SK-N-SH treated with all-trans-retinoic acid at 6 μM for 48 hours (cell line): ENCODE data around the gene HM13.

Experiments
- ARNTL ChIP-seq: fragments of 450-650 bp; formaldehyde crosslinking; IDR thresholded peaks from 2 replicates; pipeline ENCODE4 v1.5.0; 2020; ENCODE audit warnings: low read depth, mild to moderate bottlenecking, moderate library complexity, borderline replicate concordance
- PATZ1 ChIP-seq: fragments of 250-450 bp; sonication (Bioruptor Pico); IDR thresholded peaks from 2 replicates; pipeline ENCODE4 v1.8.0; 2020; ENCODE audit warnings: mild to moderate bottlenecking, moderate library complexity, borderline replicate concordance
- TSHZ2 ChIP-seq: fragments of 250-450 bp; sonication (Bioruptor Pico); IDR thresholded peaks from 2 replicates; pipeline ENCODE4 v1.5.0; 2020; ENCODE audit warnings: mild to moderate bottlenecking, moderate library complexity
- TF ChIP-seq, protein P1 (sequence below): fragments of 250-450 bp; sonication (Bioruptor Pico); IDR thresholded peaks from 2 replicates; pipeline ENCODE4 v1.5.1; 2020; ENCODE audit warnings: low read depth, mild to moderate bottlenecking, moderate library complexity

DNA sequence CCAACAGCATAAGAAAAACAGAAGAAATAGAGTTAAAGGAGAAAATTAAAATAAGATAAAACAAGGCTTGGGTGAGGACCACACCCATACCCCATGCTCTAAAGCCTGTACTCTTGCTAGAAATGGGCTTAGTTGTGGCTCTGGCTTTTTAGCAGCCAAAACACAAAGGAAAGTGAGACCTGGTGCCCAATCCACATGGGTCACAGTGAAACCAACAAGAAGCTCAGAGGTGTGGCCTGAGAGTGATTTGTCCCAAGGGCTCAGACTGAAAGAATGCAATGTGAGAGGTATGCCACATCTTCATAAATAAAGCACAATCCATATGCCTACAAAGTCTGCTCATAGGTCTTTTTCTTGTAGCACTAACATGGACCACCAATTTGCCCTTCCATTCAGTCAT, 21.1 kb downstream of the HM13 start:
- TF ChIP-seq TSHZ2 (CRISPR knock-in tag), result no peak
- TF ChIP-seq, protein P1, sequence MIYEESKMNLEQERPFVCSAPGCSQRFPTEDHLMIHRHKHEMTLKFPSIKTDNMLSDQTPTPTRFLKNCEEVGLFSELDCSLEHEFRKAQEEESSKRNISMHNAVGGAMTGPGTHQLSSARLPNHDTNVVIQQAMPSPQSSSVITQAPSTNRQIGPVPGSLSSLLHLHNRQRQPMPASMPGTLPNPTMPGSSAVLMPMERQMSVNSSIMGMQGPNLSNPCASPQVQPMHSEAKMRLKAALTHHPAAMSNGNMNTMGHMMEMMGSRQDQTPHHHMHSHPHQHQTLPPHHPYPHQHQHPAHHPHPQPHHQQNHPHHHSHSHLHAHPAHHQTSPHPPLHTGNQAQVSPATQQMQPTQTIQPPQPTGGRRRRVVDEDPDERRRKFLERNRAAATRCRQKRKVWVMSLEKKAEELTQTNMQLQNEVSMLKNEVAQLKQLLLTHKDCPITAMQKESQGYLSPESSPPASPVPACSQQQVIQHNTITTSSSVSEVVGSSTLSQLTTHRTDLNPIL (CRISPR knock-in tag), result no peak
- TF ChIP-seq PATZ1 (CRISPR knock-in tag), result no peak
- no peak for TF ChIP-seq ARNTL (CRISPR knock-in tag)
